Measurements from ENCODE around the gene OR2AG2. TPM values are rescaled to one million over a fixed set of nuclear protein-coding genes. Genes with fewer than 3 reads are reported as not detected.
A peak's percentile ranks its signal among the peaks of the same experiment; 100 is the strongest.

OR2AG2 gene
- total RNA-seq, 5 donors from 2014 or later (not counting 1 experiment from before 2014, with no cell fraction given) = not detected

- DNase-seq = peak; percentile 10 to 75 (median 41)
- ChIA-PET POLR2A (interaction anchor here (1.0 to 1.2 kb wide), 3 partner anchors 12 to 134 kb away, joined by 3 read pairs; partner anchors contain the start of gene TAF10 (in 1 of the 2)), CTCF (interaction anchor here (0.6 to 5.2 kb wide), 10 partner anchors 10 to 367 kb away, joined by 3 to 114 read pairs (median 5); no protein-coding TSS in a partner anchor)
- Mint-ChIP-seq H3K4me3 (no peak overlapping the region), H3K27me3 (no peaks in the 10 kb centered on the region), H3K36me3 (peaks cover 7% of the 10 kb centered on the region), H3K27ac (no peak overlapping the region), H3K4me1 (peaks cover 6 to 24% (median 19%) of the 10 kb centered on the region in 3 donors), H3K9me3 (no peaks in the 10 kb centered on the region)
- WGBS (ENCODE audit: insufficient coverage) = 0% methylated on average over 5 of the region's 5 CpGs
- H3K4me1 ChIP-seq (ENCODE audit: control insufficient read depth in 1 of 2, extremely low read depth in 1 of 2, insufficient read depth in 2 of 2, low read length in 2 of 2) = peaks cover 11 to 51% of the 10 kb centered on the region in 2 experiments
- ATAC-seq (replicated peaks in 1 of 4) = peak; percentile 79 to 89 (median 84)
- H3K9me3 ChIP-seq = no peaks in the 10 kb centered on the region
- no peaks in the 10 kb centered on the region for H3K27me3 ChIP-seq (replicated peaks in 1 of 2; ENCODE audit: control insufficient read depth in 2 of 2, extremely low read depth in 1 of 2, insufficient read depth in 2 of 2, low read length in 1 of 2)
- no peaks in the 10 kb centered on the region for H3K36me3 ChIP-seq (ENCODE audit: control insufficient read depth in 2 of 2, extremely low read depth in 1 of 2, insufficient read depth in 1 of 2, low read length in 1 of 2)
- H3K4me3 ChIP-seq (ENCODE audit: control insufficient read depth in 1 of 2, extremely low read depth in 1 of 2, low read length in 1 of 2) = peak overlapping the region; percentile 65 to 67
- H3K27ac ChIP-seq (ENCODE audit: low read length) = peak overlapping the region; percentile 90
These were observed 25.6 kb downstream of the OR2AG2 start for GRCh38 chr11:6746086-6746618.

DNA sequence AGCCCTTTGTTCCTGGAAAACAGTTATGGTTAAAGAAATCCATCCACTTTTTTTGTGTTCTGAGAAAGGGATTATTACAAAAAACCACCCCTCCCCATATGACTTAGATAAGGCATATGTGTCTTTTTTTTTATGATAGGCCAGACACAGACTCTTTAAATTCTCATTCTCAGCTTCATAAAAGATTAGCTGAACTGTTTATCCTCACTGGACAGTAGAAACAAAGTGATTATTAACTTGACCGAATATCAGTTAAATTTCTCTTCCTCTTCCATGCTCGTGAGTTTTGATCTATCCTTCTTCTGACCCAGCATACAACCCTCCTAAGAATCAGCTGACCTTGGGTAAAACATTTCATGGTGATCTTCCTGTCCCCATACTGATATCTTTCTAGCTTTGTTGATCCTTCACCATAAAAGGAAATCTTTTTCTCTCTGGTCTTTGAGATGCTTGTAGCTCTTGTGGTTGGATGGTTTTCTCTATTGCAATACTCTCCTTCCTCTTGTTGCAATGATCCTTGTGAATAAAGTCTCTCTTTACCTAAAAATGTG, 26.2 kb downstream of the OR2AG2 start:
- no peaks in the 10 kb centered on the region for H3K9me3 ChIP-seq
- Mint-ChIP-seq H3K36me3 (peaks cover 11% of the 10 kb centered on the region), H3K9me3 (no peaks in the 10 kb centered on the region), H3K27ac (no peak overlapping the region), H3K4me3 (no peak overlapping the region), H3K4me1 (peaks cover 6 to 24% (median 19%) of the 10 kb centered on the region in 3 donors), H3K27me3 (no peaks in the 10 kb centered on the region)
- peak overlapping the region; percentile 65 to 67 for H3K4me3 ChIP-seq (ENCODE audit: control insufficient read depth in 1 of 2, extremely low read depth in 1 of 2, low read length in 1 of 2)
- H3K36me3 ChIP-seq (ENCODE audit: control insufficient read depth in 2 of 2, extremely low read depth in 1 of 2, insufficient read depth in 1 of 2, low read length in 1 of 2) = no peaks in the 10 kb centered on the region
- peaks cover 12 to 56% of the 10 kb centered on the region in 2 experiments for H3K4me1 ChIP-seq (ENCODE audit: control insufficient read depth in 1 of 2, extremely low read depth in 1 of 2, insufficient read depth in 2 of 2, low read length in 2 of 2)
- ATAC-seq (replicated peaks in 1 of 4) (peak; percentile 40 to 59 (median 52)), DNase-seq (peak in 1 of 35 experiments; percentile 44)
- peak overlapping the region; percentile 90 for H3K27ac ChIP-seq (ENCODE audit: low read length)
- ChIA-PET CTCF (interaction anchor here (0.6 to 5.2 kb wide), 15 partner anchors 9 to 367 kb away, joined by 3 to 114 read pairs (median 4); partner anchors contain the start of gene MRPL17 (in 1 of the 2)), POLR2A (interaction anchor here (0.7 to 1.2 kb wide), 4 partner anchors 11 to 24 kb away, joined by 3 to 4 read pairs (median 3); no protein-coding TSS in a partner anchor)
- no peaks in the 10 kb centered on the region for H3K27me3 ChIP-seq (replicated peaks in 1 of 2; ENCODE audit: control insufficient read depth in 2 of 2, extremely low read depth in 1 of 2, insufficient read depth in 2 of 2, low read length in 1 of 2)
- whole genome bisulfite sequencing (ENCODE audit: insufficient coverage) = no CpG with 5 or more reads among the region's 2 CpGs

- Histone ChIP-seq H3K27me3 (replicated peaks in 1 of 2; ENCODE audit: control insufficient read depth in 2 of 2, extremely low read depth in 1 of 2, insufficient read depth in 2 of 2, low read length in 1 of 2) (no peaks in the 10 kb centered on the region), H3K4me1 (ENCODE audit: control insufficient read depth in 1 of 2, extremely low read depth in 1 of 2, insufficient read depth in 2 of 2, low read length in 2 of 2) (peaks cover 15 to 56% of the 10 kb centered on the region in 2 experiments), H3K36me3 (ENCODE audit: control insufficient read depth in 2 of 2, extremely low read depth in 1 of 2, insufficient read depth in 1 of 2, low read length in 1 of 2) (no peaks in the 10 kb centered on the region), H3K4me3 (ENCODE audit: control insufficient read depth in 1 of 2, extremely low read depth in 1 of 2, low read length in 1 of 2) (peak overlapping the region; percentile 17 to 65), H3K9me3 (no peaks in the 10 kb centered on the region), H3K27ac (ENCODE audit: low read length) (peak overlapping the region; percentile 90)
- CTCF ChIA-PET = interaction anchor here (0.6 to 5.2 kb wide), 10 partner anchors 9 to 366 kb away, joined by 3 to 114 read pairs (median 4); partner anchors contain the start of gene MRPL17 (in 1 of the 2)
- ATAC-seq (replicated peaks in 1 of 4) = no peak
- peaks cover 11% of the 10 kb centered on the region for H3K36me3 Mint-ChIP-seq
- H3K27me3 Mint-ChIP-seq = no peaks in the 10 kb centered on the region
- no peak overlapping the region for H3K27ac Mint-ChIP-seq
- 11% methylated on average over 4 of the region's 4 CpGs for WGBS (ENCODE audit: insufficient coverage)
- H3K4me3 Mint-ChIP-seq = no peak overlapping the region
- peaks cover 12 to 29% (median 25%) of the 10 kb centered on the region in 3 donors for H3K4me1 Mint-ChIP-seq
- POLR2A ChIA-PET = interaction anchor here in 1 of 2 donors (0.7 to 1.2 kb wide), 2 partner anchors 11 to 22 kb away, joined by 3 read pairs; no protein-coding TSS in a partner anchor
- no peaks in the 10 kb centered on the region for H3K9me3 Mint-ChIP-seq
- DNase-seq = no peak
These were observed 26.8 kb downstream of the OR2AG2 start for GRCh38 chr11:6745018-6745417.

- DNase-seq (no peak), ATAC-seq (replicated peaks in 1 of 4) (no peak)
- no peaks in the 10 kb centered on the region for H3K27me3 Mint-ChIP-seq
- WGBS (ENCODE audit: insufficient coverage) = 0% methylated on average over 1 of the region's 7 CpGs
- ChIA-PET POLR2A (no interaction called here), CTCF (interaction anchor here in 1 of 2 donors (0.6 to 11.2 kb wide), 3 partner anchors 15 to 83 kb away, joined by 3 to 201 read pairs (median 3); no protein-coding TSS in a partner anchor)
- Histone ChIP-seq H3K9me3 (no peaks in the 10 kb centered on the region), H3K4me3 (ENCODE audit: control insufficient read depth in 1 of 2, extremely low read depth in 1 of 2, low read length in 1 of 2) (peak overlapping the region in 1 of 2 donors; percentile 65), H3K27ac (ENCODE audit: low read length) (peak overlapping the region; percentile 17), H3K4me1 (ENCODE audit: control insufficient read depth in 1 of 2, extremely low read depth in 1 of 2, insufficient read depth in 2 of 2, low read length in 2 of 2) (peaks cover 28 to 55% of the 10 kb centered on the region in 2 experiments), H3K27me3 (replicated peaks in 1 of 2; ENCODE audit: control insufficient read depth in 2 of 2, extremely low read depth in 1 of 2, insufficient read depth in 2 of 2, low read length in 1 of 2) (no peaks in the 10 kb centered on the region), H3K36me3 (ENCODE audit: control insufficient read depth in 2 of 2, extremely low read depth in 1 of 2, insufficient read depth in 1 of 2, low read length in 1 of 2) (peaks cover 0 to 4% of the 10 kb centered on the region in 2 donors)
- peaks cover 34 to 55% (median 51%) of the 10 kb centered on the region in 3 donors for H3K4me1 Mint-ChIP-seq
- no peak overlapping the region for H3K4me3 Mint-ChIP-seq
- peaks cover 19% of the 10 kb centered on the region for H3K36me3 Mint-ChIP-seq
- H3K27ac Mint-ChIP-seq = no peak overlapping the region
- no peaks in the 10 kb centered on the region for H3K9me3 Mint-ChIP-seq
These were observed 29.5 kb downstream of the OR2AG2 start for GRCh38 chr11:6742260-6742659.

DNA sequence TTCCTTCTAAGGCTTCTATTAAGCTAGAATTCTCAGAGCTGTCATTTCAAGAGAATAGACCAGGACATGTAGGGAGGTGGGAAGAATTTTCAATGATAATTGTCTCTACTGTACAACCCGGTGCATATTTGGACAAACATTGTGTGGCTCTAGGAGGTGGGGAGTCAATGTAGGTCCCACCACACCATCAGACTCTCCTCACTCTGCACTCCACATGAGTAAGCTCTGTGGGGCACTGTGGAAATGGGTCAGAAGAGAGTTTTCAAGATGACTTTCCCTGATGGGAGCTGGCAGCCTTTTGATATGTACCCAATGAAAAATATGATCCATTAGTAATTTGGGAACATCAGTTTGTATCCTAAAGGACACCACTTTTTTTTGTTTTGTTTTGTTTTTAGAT, 33.2 kb downstream of the OR2AG2 start:
- peaks cover 48 to 66% of the 10 kb centered on the region in 2 experiments for H3K4me1 ChIP-seq (ENCODE audit: control insufficient read depth in 1 of 2, extremely low read depth in 1 of 2, insufficient read depth in 2 of 2, low read length in 2 of 2)
- no peaks in the 10 kb centered on the region for H3K27me3 ChIP-seq (replicated peaks in 1 of 2; ENCODE audit: control insufficient read depth in 2 of 2, extremely low read depth in 1 of 2, insufficient read depth in 2 of 2, low read length in 1 of 2)
- Mint-ChIP-seq H3K27me3 (no peaks in the 10 kb centered on the region), H3K9me3 (no peaks in the 10 kb centered on the region), H3K36me3 (peaks cover 26% of the 10 kb centered on the region), H3K27ac (peak overlapping the region; percentile 93 to 94), H3K4me3 (peak overlapping the region in 2 of 3 donors; percentile 32 to 50), H3K4me1 (peaks cover 71 to 91% (median 84%) of the 10 kb centered on the region in 3 donors)
- H3K27ac ChIP-seq (ENCODE audit: low read length) = peak overlapping the region; percentile 45
- peaks cover 0 to 21% of the 10 kb centered on the region in 2 donors for H3K36me3 ChIP-seq (ENCODE audit: control insufficient read depth in 2 of 2, extremely low read depth in 1 of 2, insufficient read depth in 1 of 2, low read length in 1 of 2)
- no CpG with 5 or more reads among the region's 1 CpG for WGBS (ENCODE audit: insufficient coverage)
- ChIA-PET POLR2A (interaction anchor here in 1 of 2 donors (0.7 kb wide), 2 partner anchors 18 to 65 kb away, joined by 3 read pairs; no protein-coding TSS in a partner anchor), CTCF (interaction anchor here (0.5 to 11.2 kb wide), 13 partner anchors 9 to 338 kb away, joined by 3 to 201 read pairs (median 4); partner anchors contain the start of genes ILK (in 1 of the 2), MRPL17 (in 1 of the 2) and RRP8 (in 1 of the 2))
- DNase-seq (no peak), ATAC-seq (replicated peaks in 1 of 4) (no peak)
- H3K9me3 ChIP-seq = no peaks in the 10 kb centered on the region
- H3K4me3 ChIP-seq (ENCODE audit: control insufficient read depth in 1 of 2, extremely low read depth in 1 of 2, low read length in 1 of 2) = no peak overlapping the region
